LNCaP clone FGC (cell line): Measurements from ENCODE around the gene PBX4.
"Not testable (repeated sequence)": the region's sequence is repeated elsewhere in the genome, so short reads cannot be mapped to it uniquely, and the experiment has no call there.

Experiments
- DNase-seq: peaks from one replicate; pipeline ENCODE4 v3.0.0-alpha.2; 2011; ENCODE audit warnings: low read depth
- H3K4me3 ChIP-seq: 2 replicates; pipeline ENCODE4 v1.5.1; 2011; ENCODE audit warnings: mild to moderate bottlenecking, low read depth, low read length, control low read depth
- TF ChIP-seq, protein P1 (sequence below): IDR thresholded peaks from 2 replicates; pipeline ENCODE4 v1.5.1; 2012; ENCODE audit warnings: mild to moderate bottlenecking; ENCODE audit not compliant: control insufficient read depth, insufficient read depth; ENCODE audit errors: extremely low read depth

The PBX4 gene

GRCh38 chr19:19610376-19611202 lies 7.9 kb downstream of the PBX4 start:
- TF ChIP-seq, protein P1, sequence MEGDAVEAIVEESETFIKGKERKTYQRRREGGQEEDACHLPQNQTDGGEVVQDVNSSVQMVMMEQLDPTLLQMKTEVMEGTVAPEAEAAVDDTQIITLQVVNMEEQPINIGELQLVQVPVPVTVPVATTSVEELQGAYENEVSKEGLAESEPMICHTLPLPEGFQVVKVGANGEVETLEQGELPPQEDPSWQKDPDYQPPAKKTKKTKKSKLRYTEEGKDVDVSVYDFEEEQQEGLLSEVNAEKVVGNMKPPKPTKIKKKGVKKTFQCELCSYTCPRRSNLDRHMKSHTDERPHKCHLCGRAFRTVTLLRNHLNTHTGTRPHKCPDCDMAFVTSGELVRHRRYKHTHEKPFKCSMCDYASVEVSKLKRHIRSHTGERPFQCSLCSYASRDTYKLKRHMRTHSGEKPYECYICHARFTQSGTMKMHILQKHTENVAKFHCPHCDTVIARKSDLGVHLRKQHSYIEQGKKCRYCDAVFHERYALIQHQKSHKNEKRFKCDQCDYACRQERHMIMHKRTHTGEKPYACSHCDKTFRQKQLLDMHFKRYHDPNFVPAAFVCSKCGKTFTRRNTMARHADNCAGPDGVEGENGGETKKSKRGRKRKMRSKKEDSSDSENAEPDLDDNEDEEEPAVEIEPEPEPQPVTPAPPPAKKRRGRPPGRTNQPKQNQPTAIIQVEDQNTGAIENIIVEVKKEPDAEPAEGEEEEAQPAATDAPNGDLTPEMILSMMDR, result no peak
- H3K4me3 ChIP-seq, result no peak overlapping the region
- no peak for DNase-seq

DNA sequence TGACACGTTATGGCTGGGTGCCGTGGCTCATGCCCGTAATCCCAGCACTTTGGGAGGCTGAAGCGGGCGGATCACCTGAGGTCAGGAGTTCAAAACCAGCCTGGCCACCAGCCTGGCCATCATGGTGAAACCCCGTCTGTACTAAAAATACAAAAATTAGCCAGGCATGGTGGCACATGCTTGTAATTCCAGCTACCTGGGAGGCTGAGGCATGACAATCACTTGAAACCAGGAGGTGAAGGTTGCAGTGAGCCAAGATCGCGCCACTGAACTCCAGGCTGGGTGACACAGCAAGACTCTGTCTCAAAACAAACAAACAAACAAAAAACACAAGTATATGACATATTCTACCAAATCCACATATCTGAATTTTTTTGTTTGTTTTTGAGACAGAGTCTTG lies 11.8 kb downstream of the PBX4 start:
- DNase-seq, H3K4me3 ChIP-seq: not testable (repeated sequence)

DNA sequence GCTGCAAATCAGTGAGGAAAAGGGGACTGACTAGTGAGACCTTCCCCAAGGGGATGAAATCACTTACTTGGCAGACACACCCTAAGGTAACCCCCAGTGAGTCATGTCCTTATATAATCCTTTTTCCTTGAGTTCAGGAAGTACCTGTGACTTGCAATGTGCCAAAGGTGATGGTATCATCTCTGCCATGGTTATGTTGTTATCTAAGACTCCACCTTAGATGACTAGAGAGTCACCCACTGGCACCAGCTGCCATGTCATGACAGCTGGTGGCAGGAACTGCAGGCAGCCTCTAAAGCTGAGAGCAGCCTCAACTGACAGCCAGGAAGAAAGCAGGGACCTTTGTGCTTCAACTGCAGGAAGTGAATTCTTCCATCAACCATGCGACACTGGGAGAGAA lies 12.5 kb downstream of the PBX4 start:
- DNase-seq, result no peak
- H3K4me3 ChIP-seq, result no peak overlapping the region
- TF ChIP-seq, protein P1, result no peak

GRCh38 chr19:19602713-19603324 lies 15.7 kb downstream of the PBX4 start:
- TF ChIP-seq, protein P1, result no peak
- H3K4me3 ChIP-seq, result no peak overlapping the region
- DNase-seq, result no peak

DNA sequence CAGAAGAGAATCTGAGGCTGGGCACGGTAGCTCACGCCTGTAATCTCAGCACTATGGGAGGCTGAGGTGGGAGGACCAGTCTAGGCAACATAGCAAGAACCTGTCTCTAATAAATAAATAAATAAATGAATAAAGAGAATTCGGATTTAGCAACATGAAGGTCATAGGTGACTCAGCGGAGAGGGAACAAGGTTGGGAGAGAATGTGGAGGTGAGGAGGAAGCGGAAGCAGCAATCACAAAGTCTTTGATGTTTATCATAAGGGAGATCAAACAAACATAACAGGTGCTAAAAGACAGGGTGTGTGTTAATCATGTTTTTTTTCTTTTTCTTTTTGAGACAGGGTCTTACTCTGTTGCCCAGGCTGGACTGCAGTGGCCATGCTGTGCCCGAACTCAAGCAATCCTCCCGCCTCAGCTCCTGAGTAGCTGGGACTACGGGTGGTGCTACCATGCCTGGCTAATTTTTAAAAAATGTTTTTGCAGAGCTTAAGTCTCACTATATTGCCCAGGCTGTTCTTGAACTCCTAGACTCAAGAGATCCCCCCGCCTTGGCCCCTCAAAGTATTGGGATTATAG lies 16.3 kb downstream of the PBX4 start:
- no peak for DNase-seq
- no peak overlapping the region for H3K4me3 ChIP-seq
- TF ChIP-seq, protein P1, result no peak

DNA sequence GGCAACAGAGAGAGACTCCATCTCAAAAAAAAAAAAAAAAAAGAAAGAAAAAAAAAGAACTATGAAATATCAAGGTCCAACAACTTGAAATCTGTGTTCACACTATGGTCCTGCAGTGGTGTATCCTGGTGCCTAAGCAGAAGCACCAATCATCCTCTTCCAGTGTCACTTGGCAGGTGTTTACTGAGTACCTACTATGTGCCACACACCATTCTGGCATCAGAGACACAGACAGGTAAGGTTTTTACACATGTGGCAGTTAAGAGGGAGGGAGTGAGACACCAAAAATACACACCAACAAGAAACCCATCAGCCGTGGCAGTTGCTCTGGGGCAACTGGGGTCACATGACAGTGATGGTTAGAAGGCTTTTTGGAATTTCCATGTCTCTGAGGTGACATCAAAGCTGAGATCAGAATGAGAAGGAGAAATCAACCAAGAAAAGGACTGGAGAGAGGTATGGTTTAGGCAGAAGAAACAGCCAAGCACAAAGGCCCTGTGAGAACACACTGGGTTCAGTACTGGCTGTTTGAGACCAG lies 17.6 kb downstream of the PBX4 start:
- DNase-seq, result no peak
- no peak overlapping the region for H3K4me3 ChIP-seq
- TF ChIP-seq, protein P1, result no peak

DNA sequence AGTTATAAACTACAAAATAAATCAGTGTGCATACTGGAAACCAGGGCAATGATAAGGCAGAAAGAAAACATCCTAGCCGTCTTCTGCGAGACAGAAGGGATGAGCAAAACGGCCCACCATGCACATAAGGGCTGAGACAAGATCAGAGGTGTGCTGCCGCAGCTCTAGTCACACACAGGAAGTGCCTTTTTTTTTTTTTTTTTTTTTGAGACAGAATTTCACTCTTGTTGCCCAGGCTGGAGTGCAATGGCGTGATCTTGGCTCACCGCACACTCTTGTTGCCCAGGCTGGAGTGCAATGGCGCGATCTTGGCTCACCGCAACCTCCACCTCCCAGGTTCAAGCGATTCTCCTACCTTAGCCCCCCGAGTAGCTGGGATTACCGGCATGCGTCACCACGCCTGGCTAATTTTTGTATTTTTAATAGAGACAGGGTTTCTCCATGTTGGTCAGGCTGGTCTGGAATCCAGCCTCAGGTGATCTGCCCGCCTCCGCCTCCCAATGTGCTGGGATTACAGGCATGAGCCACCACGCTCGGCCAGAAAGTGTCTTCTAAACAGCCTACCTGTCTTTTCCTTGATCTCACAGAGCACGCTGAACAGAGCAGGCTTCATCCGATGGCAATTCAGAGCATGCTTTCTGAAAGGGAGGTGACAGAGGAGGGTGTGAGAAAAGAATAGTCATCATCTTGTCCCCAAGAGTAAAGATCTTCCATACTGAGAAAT lies 19.6 kb downstream of the PBX4 start:
- not testable (repeated sequence) for DNase-seq, H3K4me3 ChIP-seq
